ENCODE data around the gene SLC17A8. TPM values are rescaled to one million over a fixed set of nuclear protein-coding genes. Genes with fewer than 3 reads are reported as not detected.

Gene SLC17A8
- total RNA-seq, 1 donor from 2014 or later: 2.6 TPM

DNA sequence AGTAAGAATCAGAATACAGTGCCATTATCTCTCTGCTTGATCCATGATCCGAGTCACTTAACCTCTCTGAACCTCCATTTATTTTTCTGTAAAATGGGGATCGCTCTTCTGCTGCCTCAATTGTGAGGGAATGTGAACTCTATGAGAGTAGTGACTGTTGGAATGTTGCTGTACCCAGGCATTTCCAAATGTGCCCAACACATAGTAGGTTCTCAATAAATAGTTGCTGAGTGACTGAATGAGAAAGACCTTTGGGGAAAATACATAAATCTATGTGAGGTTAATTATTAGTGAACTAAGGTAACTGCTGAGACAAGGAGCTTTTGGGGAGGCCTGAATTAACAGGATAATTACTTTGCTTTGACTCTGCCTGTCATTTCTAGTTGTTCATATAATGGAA, 82.9 kb downstream of the SLC17A8 start:
- Mint-ChIP-seq H3K4me3 (no peak overlapping the region), H3K9me3 (no peaks in the 10 kb centered on the region), H3K36me3 (no peaks in the 10 kb centered on the region), H3K4me1 (ENCODE audit: unreplicated experiment) (no peaks in the 10 kb centered on the region), H3K27ac (no peak overlapping the region), H3K27me3 (peaks cover 7% of the 10 kb centered on the region)
- TF ChIP-seq, protein P1, sequence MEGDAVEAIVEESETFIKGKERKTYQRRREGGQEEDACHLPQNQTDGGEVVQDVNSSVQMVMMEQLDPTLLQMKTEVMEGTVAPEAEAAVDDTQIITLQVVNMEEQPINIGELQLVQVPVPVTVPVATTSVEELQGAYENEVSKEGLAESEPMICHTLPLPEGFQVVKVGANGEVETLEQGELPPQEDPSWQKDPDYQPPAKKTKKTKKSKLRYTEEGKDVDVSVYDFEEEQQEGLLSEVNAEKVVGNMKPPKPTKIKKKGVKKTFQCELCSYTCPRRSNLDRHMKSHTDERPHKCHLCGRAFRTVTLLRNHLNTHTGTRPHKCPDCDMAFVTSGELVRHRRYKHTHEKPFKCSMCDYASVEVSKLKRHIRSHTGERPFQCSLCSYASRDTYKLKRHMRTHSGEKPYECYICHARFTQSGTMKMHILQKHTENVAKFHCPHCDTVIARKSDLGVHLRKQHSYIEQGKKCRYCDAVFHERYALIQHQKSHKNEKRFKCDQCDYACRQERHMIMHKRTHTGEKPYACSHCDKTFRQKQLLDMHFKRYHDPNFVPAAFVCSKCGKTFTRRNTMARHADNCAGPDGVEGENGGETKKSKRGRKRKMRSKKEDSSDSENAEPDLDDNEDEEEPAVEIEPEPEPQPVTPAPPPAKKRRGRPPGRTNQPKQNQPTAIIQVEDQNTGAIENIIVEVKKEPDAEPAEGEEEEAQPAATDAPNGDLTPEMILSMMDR (conservative IDR thresholded peaks at IDR 0.05): no peak
- no peak for DNase-seq (ENCODE audit: extremely low spot score, unreplicated experiment)

DNA sequence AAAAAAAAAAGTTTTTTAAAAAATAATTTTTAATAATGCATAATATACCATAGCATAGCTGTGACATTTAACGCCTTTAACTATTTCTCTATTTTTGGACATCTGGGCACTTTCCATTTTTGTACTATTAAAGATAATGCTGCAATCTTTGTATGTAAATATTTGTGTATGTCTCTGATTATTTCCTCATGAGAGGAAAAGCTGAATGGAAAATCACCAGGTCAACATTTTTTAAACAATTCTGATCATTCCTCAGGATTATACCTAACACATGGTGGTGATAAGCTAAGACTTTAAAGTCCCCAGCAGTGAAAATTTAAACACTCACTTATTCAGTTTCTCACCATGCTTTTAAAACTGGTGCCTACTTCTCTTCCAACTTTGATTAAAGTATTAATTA, 85.5 kb downstream of the SLC17A8 start:
- Mint-ChIP-seq H3K27me3 (peaks cover 7% of the 10 kb centered on the region), H3K36me3 (no peaks in the 10 kb centered on the region), H3K9me3 (peaks cover 5% of the 10 kb centered on the region), H3K4me3 (no peak overlapping the region), H3K4me1 (ENCODE audit: unreplicated experiment) (no peaks in the 10 kb centered on the region), H3K27ac (no peak overlapping the region)
- DNase-seq (ENCODE audit: extremely low spot score, unreplicated experiment): no peak
- TF ChIP-seq, protein P1 (conservative IDR thresholded peaks at IDR 0.05): no peak

DNA sequence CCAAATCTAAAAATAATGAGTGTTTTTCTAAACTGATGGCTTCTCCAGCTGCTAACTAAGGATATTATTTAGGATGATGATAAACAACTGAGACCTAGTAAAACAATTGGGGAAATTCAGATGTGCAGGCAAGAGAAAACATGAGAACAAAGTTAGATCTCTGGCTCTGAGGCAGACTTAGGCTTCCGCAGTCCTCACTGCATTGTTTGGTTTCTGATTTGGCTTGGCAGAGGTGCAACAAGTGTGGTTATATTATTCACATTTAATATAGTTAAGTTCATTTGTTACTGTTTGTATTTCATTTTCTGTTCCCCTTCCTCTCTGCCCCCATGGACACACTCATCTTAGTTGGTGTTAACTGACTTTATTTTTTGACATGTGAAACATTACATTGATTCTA, 86.6 kb downstream of the SLC17A8 start:
- Mint-ChIP-seq H3K27ac (no peak overlapping the region), H3K27me3 (peaks cover 7% of the 10 kb centered on the region), H3K36me3 (no peaks in the 10 kb centered on the region), H3K4me3 (no peak overlapping the region), H3K9me3 (peaks cover 5% of the 10 kb centered on the region), H3K4me1 (ENCODE audit: unreplicated experiment) (no peaks in the 10 kb centered on the region)
- TF ChIP-seq, protein P1 (conservative IDR thresholded peaks at IDR 0.05): no peak
- DNase-seq (ENCODE audit: extremely low spot score, unreplicated experiment): no peak

DNA sequence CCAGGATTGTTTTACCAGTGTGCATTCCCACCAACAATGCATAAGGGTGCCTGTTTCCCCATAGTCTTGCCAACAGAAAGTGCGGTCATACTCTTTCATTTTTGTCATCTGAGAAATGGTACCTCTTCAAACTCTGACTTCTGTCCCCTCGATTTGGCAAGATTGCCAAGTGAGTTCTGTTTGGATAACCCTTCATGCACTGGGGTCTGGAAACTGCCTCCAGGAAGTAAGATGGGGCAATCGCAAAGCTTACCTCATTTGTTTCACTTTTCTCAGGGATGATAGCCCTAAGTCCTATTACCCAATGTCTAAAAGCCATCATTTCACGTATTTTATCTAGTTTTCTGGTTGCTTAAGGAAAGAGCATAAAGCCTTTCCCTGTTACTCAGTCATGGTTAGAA, 88.2 kb downstream of the SLC17A8 start:
- no peaks in the 10 kb centered on the region for H3K4me1 Mint-ChIP-seq (ENCODE audit: unreplicated experiment)
- DNase-seq (ENCODE audit: extremely low spot score, unreplicated experiment): no peak
- peaks cover 7% of the 10 kb centered on the region for H3K27me3 Mint-ChIP-seq
- no peaks in the 10 kb centered on the region for H3K36me3 Mint-ChIP-seq
- no peak overlapping the region for H3K4me3 Mint-ChIP-seq
- TF ChIP-seq, protein P1 (conservative IDR thresholded peaks at IDR 0.05): no peak
- H3K27ac Mint-ChIP-seq: no peak overlapping the region
- H3K9me3 Mint-ChIP-seq: peaks cover 5% of the 10 kb centered on the region

DNA sequence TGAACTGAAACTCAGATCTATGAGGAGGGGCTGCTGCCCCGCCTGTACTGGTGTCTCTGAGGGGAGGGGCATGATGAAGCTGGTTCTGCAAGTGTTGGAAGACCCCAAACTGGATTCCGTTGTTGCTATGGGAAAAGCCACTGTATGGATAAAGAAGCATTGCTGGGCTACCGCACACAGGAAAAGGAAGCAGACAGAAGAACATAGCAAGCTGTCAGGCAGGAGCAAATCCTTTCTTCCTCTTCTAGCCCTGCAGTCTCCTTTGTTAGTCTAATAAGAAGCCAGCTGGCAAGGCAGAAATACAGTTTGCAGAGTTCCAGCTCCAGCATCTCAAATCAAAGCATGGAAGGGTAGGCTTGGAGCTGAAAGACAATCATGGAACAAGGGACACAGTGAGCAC, 90.5 kb downstream of the SLC17A8 start:
- no peak overlapping the region for H3K27ac Mint-ChIP-seq
- TF ChIP-seq, protein P1 (conservative IDR thresholded peaks at IDR 0.05): no peak
- peaks cover 6% of the 10 kb centered on the region for H3K27me3 Mint-ChIP-seq
- H3K4me3 Mint-ChIP-seq: no peak overlapping the region
- no peaks in the 10 kb centered on the region for H3K4me1 Mint-ChIP-seq (ENCODE audit: unreplicated experiment)
- DNase-seq (ENCODE audit: extremely low spot score, unreplicated experiment): no peak
- H3K9me3 Mint-ChIP-seq: peaks cover 5% of the 10 kb centered on the region
- no peaks in the 10 kb centered on the region for H3K36me3 Mint-ChIP-seq

DNA sequence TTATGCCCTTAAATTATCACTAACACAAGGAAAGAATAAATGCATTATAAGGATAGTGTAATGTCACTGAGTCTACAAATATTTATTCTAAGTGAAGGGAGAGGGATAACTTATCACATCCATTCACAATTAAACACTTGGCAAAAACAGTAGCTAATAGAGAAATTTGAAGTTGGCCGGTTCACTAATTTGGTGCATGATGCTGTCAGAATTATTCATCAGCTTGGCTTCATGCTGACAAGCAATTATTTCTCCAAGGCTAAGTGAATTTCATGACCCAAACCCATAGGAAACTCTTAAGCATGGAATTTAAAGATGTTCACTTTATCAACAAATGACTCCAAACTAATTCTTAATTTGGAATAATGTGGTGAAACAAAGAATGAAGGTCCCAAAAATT, 91.8 kb downstream of the SLC17A8 start:
- Mint-ChIP-seq H3K27ac (no peak overlapping the region), H3K4me1 (ENCODE audit: unreplicated experiment) (no peaks in the 10 kb centered on the region), H3K36me3 (no peaks in the 10 kb centered on the region), H3K9me3 (peaks cover 5% of the 10 kb centered on the region), H3K4me3 (no peak overlapping the region), H3K27me3 (peaks cover 11% of the 10 kb centered on the region)
- TF ChIP-seq, protein P1 (conservative IDR thresholded peaks at IDR 0.05): no peak
- DNase-seq (ENCODE audit: extremely low spot score, unreplicated experiment): no peak
